Mesendoderm (in vitro differentiated cells): ENCODE data around the gene DMWD.

Source experiments
- DNase-seq: peaks from one replicate; pipeline ENCODE4 v3.0.0; 2013
- H2AK5ac ChIP-seq: 2 replicates; pipeline ENCODE4 v1.6.1; 2013; ENCODE audit warnings: low read length, inconsistent platforms
- H2BK120ac ChIP-seq: 2 replicates; pipeline ENCODE4 v1.6.1; 2013; ENCODE audit warnings: low read depth, mild to moderate bottlenecking, low read length, moderate library complexity, mixed read lengths
- H2BK15ac ChIP-seq: replicated peaks from 2 replicates; pipeline ENCODE4 v1.6.1; 2013; ENCODE audit warnings: low read depth, mild to moderate bottlenecking, moderate library complexity
- H2BK5ac ChIP-seq: 2 replicates; pipeline ENCODE4 v1.6.1; 2013; ENCODE audit warnings: low read length, inconsistent platforms
- H3K18ac ChIP-seq: 2 replicates; pipeline ENCODE4 v1.6.1; 2013; ENCODE audit warnings: mild to moderate bottlenecking, low read length, mixed read lengths
- H3K23ac ChIP-seq: one replicate; pipeline ENCODE4 v1.6.1; 2013; ENCODE audit warnings: low read length
- H3K27ac ChIP-seq: 2 replicates; pipeline ENCODE4 v1.5.1; 2013; ENCODE audit warnings: low read depth, mild to moderate bottlenecking, inconsistent platforms, low read length, moderate library complexity
- H3K27me3 ChIP-seq: 2 replicates; pipeline ENCODE4 v1.6.1; 2013; ENCODE audit warnings: low read length, control low read depth, mild to moderate bottlenecking, inconsistent platforms; ENCODE audit not compliant: insufficient read depth, poor library complexity
- H3K36me3 ChIP-seq: 2 replicates; pipeline ENCODE4 v1.6.1; 2013; ENCODE audit warnings: low read length, inconsistent platforms; ENCODE audit not compliant: control insufficient read depth, insufficient read depth
- H3K4ac ChIP-seq: one replicate; pipeline ENCODE4 v1.6.1; 2013; ENCODE audit warnings: low read depth, mild to moderate bottlenecking, low read length, moderate library complexity
- H3K4me1 ChIP-seq: 2 replicates; pipeline ENCODE4 v1.6.1; 2013; ENCODE audit warnings: low read depth, low read length, inconsistent platforms; ENCODE audit not compliant: control insufficient read depth
- H3K4me2 ChIP-seq: 2 replicates; pipeline ENCODE4 v1.6.1; 2013; ENCODE audit warnings: low read length
- H3K4me3 ChIP-seq: 2 replicates; pipeline ENCODE4 v1.5.1; 2013; ENCODE audit warnings: mild to moderate bottlenecking, low read length
- H3K56ac ChIP-seq: one replicate; pipeline ENCODE4 v1.6.1; 2013; ENCODE audit warnings: low read length
- H3K79me1 ChIP-seq: 2 replicates; pipeline ENCODE4 v1.6.1; 2013; ENCODE audit warnings: low read length, inconsistent platforms
- H3K79me2 ChIP-seq: 2 replicates; pipeline ENCODE4 v1.6.1; 2013; ENCODE audit warnings: mild to moderate bottlenecking, low read length; ENCODE audit not compliant: control insufficient read depth, insufficient read depth
- H3K9ac ChIP-seq: 2 replicates; pipeline ENCODE4 v1.6.1; 2013; ENCODE audit warnings: low read length, inconsistent platforms
- H4K5ac ChIP-seq: one replicate; pipeline ENCODE4 v1.6.1; 2013; ENCODE audit warnings: low read length
- H4K8ac ChIP-seq: one replicate; pipeline ENCODE4 v1.6.1; 2013; ENCODE audit warnings: low read depth, mild to moderate bottlenecking, control low read depth, low read length, moderate library complexity
- WGBS: extraction: QIAGEN DNeasy Blood & Tissue Kit; methylation state at CpG from one replicate; pipeline ENCODE4 v1.1.7; 2013; ENCODE audit warnings: low lambda C conversion rate, missing lambda C conversion rate; ENCODE audit not compliant: insufficient coverage; ENCODE audit errors: extremely low coverage; 5-methylcytosine and 5-hydroxymethylcytosine counted together

The DMWD gene

DNA sequence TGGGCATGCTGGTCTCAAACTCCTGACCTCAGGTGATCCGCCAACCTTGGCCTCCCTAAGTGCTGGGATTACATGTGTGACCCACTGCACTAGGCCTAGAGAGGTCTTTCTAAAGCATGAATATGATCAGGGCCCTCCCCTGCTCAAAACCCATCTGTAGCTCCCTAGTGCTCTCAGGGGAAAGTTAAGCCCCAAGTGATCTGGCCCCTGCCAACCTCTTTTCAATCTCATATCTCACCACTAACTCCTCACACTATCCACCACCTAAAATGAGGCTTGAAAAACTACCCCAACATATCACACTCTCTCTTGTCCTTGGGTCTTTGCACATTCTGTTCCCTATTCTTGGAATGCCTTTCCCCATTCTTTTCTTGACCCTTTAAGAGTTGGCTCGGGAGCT lies 2.0 kb upstream of the DMWD start:
- peaks cover 13% of the 10 kb centered on the region for H3K79me1 ChIP-seq
- no peak overlapping the region for H3K4me3 ChIP-seq
- no peak overlapping the region for H3K4ac ChIP-seq
- H2BK120ac ChIP-seq: no peak overlapping the region
- no peak overlapping the region for H3K9ac ChIP-seq
- H4K5ac ChIP-seq: no peak overlapping the region
- no CpG with 5 or more reads among the region's 2 CpGs for WGBS
- peaks cover 3% of the 10 kb centered on the region for H3K4me1 ChIP-seq
- H3K18ac ChIP-seq: no peak overlapping the region
- H3K4me2 ChIP-seq: no peak overlapping the region
- H3K27ac ChIP-seq: no peak overlapping the region
- no peak overlapping the region for H4K8ac ChIP-seq
- H3K36me3 ChIP-seq: peaks cover 2% of the 10 kb centered on the region
- H3K79me2 ChIP-seq: peaks cover 6% of the 10 kb centered on the region
- no peak overlapping the region for H2BK15ac ChIP-seq
- no peak overlapping the region for H2AK5ac ChIP-seq
- no peak overlapping the region for H3K56ac ChIP-seq
- H3K23ac ChIP-seq: no peak overlapping the region
- H2BK5ac ChIP-seq: no peak overlapping the region
- no peak for DNase-seq
- no peaks in the 10 kb centered on the region for H3K27me3 ChIP-seq

DNA sequence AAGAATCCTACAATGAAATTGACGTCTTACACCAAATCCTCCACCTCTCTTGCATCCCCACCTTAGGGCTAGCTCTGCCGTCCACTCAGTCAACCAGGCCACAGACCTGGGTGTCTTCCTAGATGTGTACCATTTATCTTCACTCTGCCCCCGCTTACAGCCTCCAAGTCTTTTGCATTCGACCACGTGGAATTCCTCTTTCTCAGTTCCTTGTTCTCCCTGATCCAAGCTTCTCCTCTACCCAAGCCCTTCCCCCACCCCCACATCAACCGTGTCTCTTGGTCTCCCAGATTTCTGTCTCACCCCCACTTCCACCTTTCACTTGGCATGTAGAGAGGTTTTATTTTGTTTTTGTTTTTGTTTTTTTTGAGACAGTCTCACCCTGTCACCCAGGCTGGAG lies 1.2 kb upstream of the DMWD start:
- H2AK5ac ChIP-seq: no peak overlapping the region
- peaks cover 9% of the 10 kb centered on the region for H3K36me3 ChIP-seq
- H3K79me2 ChIP-seq: peaks cover 6% of the 10 kb centered on the region
- DNase-seq: no peak
- peaks cover 3% of the 10 kb centered on the region for H3K4me1 ChIP-seq
- H3K56ac ChIP-seq: peak overlapping the region; percentile 15
- no peak overlapping the region for H2BK15ac ChIP-seq
- no peak overlapping the region for H4K5ac ChIP-seq
- H3K27ac ChIP-seq: no peak overlapping the region
- no peak overlapping the region for H3K23ac ChIP-seq
- no peak overlapping the region for H3K4me3 ChIP-seq
- no peaks in the 10 kb centered on the region for H3K27me3 ChIP-seq
- peaks cover 15% of the 10 kb centered on the region for H3K79me1 ChIP-seq
- H3K4me2 ChIP-seq: no peak overlapping the region
- no peak overlapping the region for H2BK5ac ChIP-seq
- no peak overlapping the region for H3K18ac ChIP-seq
- no peak overlapping the region for H3K9ac ChIP-seq
- no peak overlapping the region for H3K4ac ChIP-seq
- no peak overlapping the region for H4K8ac ChIP-seq
- H2BK120ac ChIP-seq: no peak overlapping the region
- no CpG with 5 or more reads among the region's 6 CpGs for WGBS

DNA sequence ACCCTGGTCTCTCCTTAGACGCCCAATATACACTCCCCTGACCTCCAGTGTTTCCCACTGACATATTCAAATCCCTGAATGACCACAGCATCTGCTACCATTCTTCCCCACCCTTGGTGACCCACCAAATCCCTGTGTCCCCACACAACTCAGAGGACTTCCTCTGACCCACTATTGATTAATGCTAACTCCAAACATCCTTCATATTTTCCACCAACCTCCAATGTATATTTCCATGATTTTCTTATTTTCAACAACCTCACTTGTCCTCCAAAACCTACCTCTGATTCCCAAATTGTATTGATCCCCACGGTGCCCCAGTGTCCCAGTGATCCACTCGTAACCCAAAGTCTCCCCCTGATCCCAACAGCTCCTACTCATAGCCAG lies 526 bp upstream of the DMWD start:
- Histone ChIP-seq H3K79me2 (peaks cover 6% of the 10 kb centered on the region), H3K9ac (no peak overlapping the region), H2BK15ac (no peak overlapping the region), H2BK120ac (no peak overlapping the region), H3K27me3 (no peaks in the 10 kb centered on the region), H3K56ac (no peak overlapping the region), H3K23ac (no peak overlapping the region), H2BK5ac (no peak overlapping the region), H3K27ac (no peak overlapping the region), H2AK5ac (no peak overlapping the region), H4K5ac (no peak overlapping the region), H4K8ac (no peak overlapping the region), H3K36me3 (peaks cover 11% of the 10 kb centered on the region), H3K79me1 (peaks cover 15% of the 10 kb centered on the region), H3K4me3 (no peak overlapping the region), H3K4me1 (peaks cover 3% of the 10 kb centered on the region), H3K4me2 (no peak overlapping the region), H3K4ac (no peak overlapping the region), H3K18ac (no peak overlapping the region)
- DNase-seq: no peak
- whole genome bisulfite sequencing: no CpG with 5 or more reads among the region's 3 CpGs

DNA sequence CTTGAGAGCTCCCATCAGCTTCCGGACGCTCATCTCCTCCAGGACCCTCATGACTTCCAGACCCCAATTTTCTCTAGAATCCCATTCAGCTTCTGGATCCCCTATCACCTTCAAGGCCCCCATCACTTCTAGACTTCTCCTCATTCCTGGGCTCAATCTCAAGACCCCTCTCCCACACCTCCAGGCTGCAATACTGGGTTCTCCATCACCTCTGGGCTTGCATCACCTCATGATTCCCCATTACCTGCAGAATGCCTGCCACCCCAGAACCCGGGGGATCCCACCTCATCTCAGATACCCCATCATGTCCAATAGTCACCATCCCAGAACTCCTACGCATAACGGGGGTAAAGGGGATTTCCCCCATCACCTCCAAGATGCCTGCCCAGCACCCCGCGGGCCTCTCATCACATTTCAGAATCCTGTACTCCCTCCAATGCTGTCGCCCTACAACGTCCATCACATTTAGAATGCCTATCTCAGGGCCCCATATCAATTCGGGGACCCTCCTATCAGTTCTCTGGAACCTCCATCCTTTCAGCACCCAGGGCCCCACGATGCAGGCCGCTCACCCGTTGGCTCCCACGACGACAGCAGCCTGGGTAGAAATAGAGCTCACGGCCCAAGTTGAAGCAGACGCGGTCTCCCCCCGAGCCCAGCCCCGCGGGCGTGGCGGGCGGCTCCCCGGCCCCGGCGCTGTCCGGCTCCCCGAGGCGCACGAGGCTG lies 738 bp downstream of the DMWD start:
- no CpG with 5 or more reads among the region's 31 CpGs for WGBS
- Histone ChIP-seq H3K27me3 (no peaks in the 10 kb centered on the region), H3K4me3 (peak overlapping the region; percentile 94), H3K4ac (peak overlapping the region; percentile 93), H2BK5ac (no peak overlapping the region), H3K79me1 (peaks cover 15% of the 10 kb centered on the region), H3K36me3 (peaks cover 16% of the 10 kb centered on the region), H3K27ac (peak overlapping the region; percentile 66), H2BK120ac (peak overlapping the region; percentile 34), H3K79me2 (peaks cover 6% of the 10 kb centered on the region), H3K4me1 (peaks cover 3% of the 10 kb centered on the region), H4K8ac (peak overlapping the region; percentile 100), H3K56ac (peak overlapping the region; percentile 98), H4K5ac (no peak overlapping the region), H3K23ac (no peak overlapping the region), H3K4me2 (peak overlapping the region; percentile 85), H2BK15ac (no peak overlapping the region), H2AK5ac (peak overlapping the region; percentile 51), H3K18ac (peak overlapping the region; percentile 77), H3K9ac (peak overlapping the region; percentile 93)
- no peak for DNase-seq

DNA sequence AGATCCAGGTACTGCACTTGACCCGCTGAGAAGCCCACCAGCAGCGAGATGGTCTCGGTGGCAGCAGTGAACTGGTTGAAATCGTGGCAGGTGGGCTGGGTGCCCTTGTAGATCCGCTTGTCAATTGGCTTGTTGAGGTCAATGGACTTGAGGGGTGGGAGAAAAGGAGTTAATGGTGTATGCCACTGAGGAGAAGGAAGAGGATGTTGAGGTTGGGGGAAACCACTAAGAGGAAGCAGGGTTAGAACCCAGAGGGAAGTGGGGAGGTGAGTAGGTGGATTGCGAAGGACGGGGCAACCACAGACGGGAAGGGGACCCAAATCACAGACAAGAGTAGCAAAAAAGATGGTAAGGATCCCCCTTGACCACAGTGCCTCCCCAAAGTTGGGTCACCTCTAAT lies 1.7 kb downstream of the DMWD start:
- no peak overlapping the region for H3K23ac ChIP-seq
- no peak overlapping the region for H3K27ac ChIP-seq
- no peak overlapping the region for H2BK15ac ChIP-seq
- H2BK120ac ChIP-seq: no peak overlapping the region
- no peak for DNase-seq
- peaks cover 15% of the 10 kb centered on the region for H3K79me1 ChIP-seq
- peaks cover 6% of the 10 kb centered on the region for H3K79me2 ChIP-seq
- no peak overlapping the region for H3K9ac ChIP-seq
- no peak overlapping the region for H3K4me2 ChIP-seq
- H2BK5ac ChIP-seq: no peak overlapping the region
- no peaks in the 10 kb centered on the region for H3K27me3 ChIP-seq
- no peak overlapping the region for H3K18ac ChIP-seq
- peaks cover 3% of the 10 kb centered on the region for H3K4me1 ChIP-seq
- no CpG with 5 or more reads among the region's 8 CpGs for WGBS
- H3K36me3 ChIP-seq: peaks cover 18% of the 10 kb centered on the region
- H3K4me3 ChIP-seq: no peak overlapping the region
- H3K56ac ChIP-seq: no peak overlapping the region
- H4K5ac ChIP-seq: no peak overlapping the region
- no peak overlapping the region for H4K8ac ChIP-seq
- H3K4ac ChIP-seq: no peak overlapping the region
- no peak overlapping the region for H2AK5ac ChIP-seq
